OCI-LY7 (cell line): ENCODE data around the gene CHST11.

Source experiments
- CTCF ChIP-seq: fragments of 200-600 bp; sonication (generic); conservative IDR thresholded peaks from 2 replicates; pipeline ENCODE4 v1.5.1; 2014; ENCODE audit warnings: mild to moderate bottlenecking, antibody characterized with exemption, low read length, moderate library complexity, mixed read lengths
- EZH2phosphoT487 ChIP-seq: fragments of 200-600 bp; sonication (generic); IDR thresholded peaks from 2 replicates; pipeline ENCODE4 v1.6.1; 2018; ENCODE audit warnings: low read depth, borderline replicate concordance, mild to moderate bottlenecking, mixed run types, antibody characterized with exemption, low read length, moderate library complexity, mixed read lengths

GRCh38 chr12:104786352-104786751 lies 329.6 kb downstream of the CHST11 start:
- no peak for TF ChIP-seq CTCF
- no peak for TF ChIP-seq EZH2phosphoT487
